CD4-positive, alpha-beta T cell (primary cell): ENCODE data around the gene FCRL1. TPM values are rescaled to one million over a fixed set of nuclear protein-coding genes. Genes with fewer than 3 reads are reported as not detected.

Experiments
- ATAC-seq: fragments of 200-7000 bp; cut with Tn5 transposase; one replicate; pipeline ENCODE4 v1.10.0; 2022; ENCODE audit warnings: mild to moderate bottlenecking; ENCODE audit not compliant: poor library complexity
- CTCF ChIA-PET: fragments of 350-600 bp; sonication (Branson Sonifier 250); formaldehyde crosslinking; loops from one replicate; lab custom pipeline; 2021; ENCODE audit warnings: antibody characterized with exemption, inconsistent platforms; lab: Charles Lee
- POLR2A ChIA-PET: fragments of 350-600 bp; sonication (Branson Sonifier 250); formaldehyde crosslinking; loops from one replicate; lab custom pipeline; 2021; ENCODE audit warnings: antibody characterized with exemption, inconsistent platforms; lab: Charles Lee
- DNase-seq, 14 experiments: peaks; one replicate each; pipeline ENCODE4 v3.0.0-alpha.2; 2013 to 2020; ENCODE audit warnings: mixed read lengths in 2 of 14
- H3K27ac ChIP-seq, 2 donors: one replicate each; pipeline versions ENCODE4 v1.5.1 to v1.7.0; 2013; ENCODE audit warnings: low read length in 2 of 2, low read depth in 1 of 2, mild to moderate bottlenecking in 1 of 2
- H3K27me3 ChIP-seq, 2 experiments: 1 replicate in 1 of 2; 2 replicates in 1 of 2; pipeline versions ENCODE4 v1.6.1 to v1.7.0; 2013; ENCODE audit warnings: low read length in 2 of 2, control low read depth in 1 of 2, mild to moderate bottlenecking in 1 of 2, moderate library complexity in 1 of 2; ENCODE audit not compliant: insufficient read depth in 2 of 2, control insufficient read depth in 1 of 2
- H3K36me3 ChIP-seq: one replicate; pipeline ENCODE4 v1.6.1; 2013; ENCODE audit warnings: low read length, control low read depth; ENCODE audit not compliant: insufficient read depth
- H3K4me1 ChIP-seq: one replicate; pipeline ENCODE4 v1.6.1; 2013; ENCODE audit warnings: low read length, control low read depth; ENCODE audit not compliant: insufficient read depth
- H3K4me3 ChIP-seq: one replicate; pipeline ENCODE4 v1.5.1; 2013; ENCODE audit warnings: mild to moderate bottlenecking, low read length, moderate library complexity
- H3K9me3 ChIP-seq, 2 experiments: 1 replicate in 1 of 2; 2 replicates in 1 of 2; pipeline versions ENCODE4 v1.6.1 to v1.7.0; 2013; ENCODE audit warnings: low read length in 2 of 2, mild to moderate bottlenecking in 2 of 2, control low read depth in 1 of 2, moderate library complexity in 1 of 2; ENCODE audit not compliant: control insufficient read depth in 1 of 2, insufficient read depth in 1 of 2
- H3K27ac Mint-ChIP-seq: one replicate; pipeline ENCODE4 v1.8.0; 2020; ENCODE audit warnings: mixed read lengths
- H3K27me3 Mint-ChIP-seq: one replicate; pipeline ENCODE4 v1.8.0; 2021; ENCODE audit warnings: mixed read lengths
- H3K36me3 Mint-ChIP-seq: one replicate; pipeline ENCODE4 v1.8.0; 2021; ENCODE audit warnings: low read depth, mixed read lengths
- H3K4me1 Mint-ChIP-seq: one replicate; pipeline ENCODE4 v1.8.0; 2021; ENCODE audit warnings: low read depth, mixed read lengths
- H3K4me3 Mint-ChIP-seq: one replicate; pipeline ENCODE4 v1.8.0; 2020; ENCODE audit warnings: mild to moderate bottlenecking, mixed read lengths
- H3K9me3 Mint-ChIP-seq: one replicate; pipeline ENCODE4 v1.8.0; 2020; ENCODE audit warnings: mixed read lengths
- CTCF ChIP-seq: fragments of 200-600 bp; IDR thresholded peaks from one replicate; pipeline ENCODE4 v1.8.0; 2022; ENCODE audit warnings: antibody characterized with exemption, mild to moderate bottlenecking
- intact Hi-C, 2 experiments: fragments of 100-400 bp; cut with DNase I in 1 of 2; cut with micrococcal nuclease in 1 of 2; formaldehyde crosslinking; loops; one replicate each; pipeline versions ENCODE4 v1.15.1 to v1.9.0; 2023 to 2025; cut with DNase I, micrococcal nuclease
- total RNA-seq, 174 experiments: library from RNA in 2 of 174; stranded (reverse) in 2 of 174; gene quantifications; one replicate each; pipeline ENCODE4 v1.2.3 and lab custom pipeline; 2021 to 2026

FCRL1 gene
- total RNA-seq, 2 experiments from 2014 or later, result 0.60 to 0.98 TPM

DNA sequence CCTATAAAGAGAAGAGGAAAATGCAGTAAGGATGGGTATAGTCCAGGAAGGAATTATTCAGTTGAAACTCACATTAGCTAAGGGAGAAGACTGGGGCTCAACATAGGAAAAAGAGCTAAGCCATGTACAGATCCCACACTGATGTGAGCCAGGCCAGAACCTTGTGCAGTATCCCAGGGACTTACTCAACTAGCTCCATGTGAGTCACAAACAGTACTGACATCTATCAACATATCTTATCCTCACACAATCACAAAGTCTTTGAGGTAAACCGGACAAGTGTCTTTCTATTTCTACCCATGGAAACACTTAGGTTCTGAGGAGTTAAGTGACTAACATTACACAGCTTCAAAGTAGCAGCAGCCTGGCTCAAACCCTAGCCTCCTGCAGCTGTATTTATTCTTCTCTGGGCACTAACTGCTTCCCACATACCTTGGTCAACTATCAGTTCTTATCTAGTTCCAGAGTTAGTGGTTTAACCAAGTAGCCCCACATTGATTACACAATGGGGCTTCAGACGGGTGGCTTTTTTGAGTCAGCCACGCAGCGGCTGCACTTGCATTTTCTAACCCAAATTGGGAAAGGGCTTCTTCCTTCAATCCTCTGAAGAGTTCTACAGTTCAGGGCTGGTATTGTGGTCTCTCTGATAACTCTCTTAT lies 12.2 kb upstream of the FCRL1 start:
- intact Hi-C loops, result no loop called here
- Histone ChIP-seq H3K9me3 (peaks cover 0 to 9% of the 10 kb centered on the region in 2 experiments), H3K27ac (no peak overlapping the region), H3K4me1 (no peaks in the 10 kb centered on the region), H3K36me3 (no peaks in the 10 kb centered on the region), H3K27me3 (peaks cover 0 to 12% of the 10 kb centered on the region in 2 experiments), H3K4me3 (no peak overlapping the region)
- no peak for DNase-seq
- H3K27me3 Mint-ChIP-seq, result peaks cover 8% of the 10 kb centered on the region
- no peaks in the 10 kb centered on the region for H3K36me3 Mint-ChIP-seq
- ChIA-PET POLR2A (no interaction called here), CTCF (no interaction called here)
- H3K9me3 Mint-ChIP-seq, result no peaks in the 10 kb centered on the region
- no peak for ATAC-seq
- no peak overlapping the region for H3K4me3 Mint-ChIP-seq
- TF ChIP-seq CTCF, result no peak
- no peaks in the 10 kb centered on the region for H3K4me1 Mint-ChIP-seq
- H3K27ac Mint-ChIP-seq, result no peak overlapping the region

- Mint-ChIP-seq H3K27ac (no peak overlapping the region), H3K27me3 (peaks cover 7% of the 10 kb centered on the region), H3K36me3 (no peaks in the 10 kb centered on the region), H3K4me3 (no peak overlapping the region), H3K9me3 (no peaks in the 10 kb centered on the region), H3K4me1 (no peaks in the 10 kb centered on the region)
- H3K27me3 ChIP-seq, result peaks cover 0 to 7% of the 10 kb centered on the region in 2 experiments
- ATAC-seq (no peak), DNase-seq (no peak)
- intact Hi-C loops, result no loop called here
- H3K4me1 ChIP-seq, result no peaks in the 10 kb centered on the region
- peaks cover 0 to 8% of the 10 kb centered on the region in 2 experiments for H3K9me3 ChIP-seq
- H3K36me3 ChIP-seq, result no peaks in the 10 kb centered on the region
- ChIA-PET POLR2A (no interaction called here), CTCF (no interaction called here)
- no peak for TF ChIP-seq CTCF
- H3K4me3 ChIP-seq, result no peak overlapping the region
- H3K27ac ChIP-seq, result no peak overlapping the region
Observed at GRCh38 chr1:157830887-157831286, 11.0 kb upstream of the FCRL1 start.

DNA sequence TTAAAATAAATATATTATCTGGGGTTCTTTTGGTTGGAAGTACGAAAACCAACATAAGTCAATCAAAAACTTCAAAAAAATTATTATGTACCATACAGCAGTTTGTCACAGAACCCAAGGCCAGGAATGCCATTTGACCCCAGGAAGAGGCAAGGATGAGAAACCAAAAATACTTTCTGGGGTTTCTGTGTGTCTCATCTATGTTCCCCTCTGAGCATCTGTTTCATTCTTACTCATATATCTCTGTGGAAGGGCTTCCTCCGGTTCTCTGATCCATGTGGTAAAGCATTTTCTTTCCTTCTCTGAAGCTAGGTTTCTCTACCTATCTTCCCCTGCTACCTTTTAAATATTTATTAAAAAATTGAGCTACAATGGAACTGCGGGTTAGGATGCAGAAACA lies 9.8 kb upstream of the FCRL1 start:
- Mint-ChIP-seq H3K4me1 (no peaks in the 10 kb centered on the region), H3K36me3 (no peaks in the 10 kb centered on the region), H3K4me3 (no peak overlapping the region), H3K9me3 (no peaks in the 10 kb centered on the region), H3K27me3 (peaks cover 16% of the 10 kb centered on the region), H3K27ac (no peak overlapping the region)
- Histone ChIP-seq H3K4me1 (no peaks in the 10 kb centered on the region), H3K27me3 (peaks cover 4 to 7% of the 10 kb centered on the region in 2 experiments), H3K36me3 (no peaks in the 10 kb centered on the region), H3K4me3 (no peak overlapping the region), H3K9me3 (peaks cover 0 to 4% of the 10 kb centered on the region in 2 experiments), H3K27ac (no peak overlapping the region)
- POLR2A ChIA-PET, result no interaction called here
- intact Hi-C loops, result no loop called here
- no peak for TF ChIP-seq CTCF
- no peak for DNase-seq
- no peak for ATAC-seq
- CTCF ChIA-PET, result no interaction called here
